GM12878 (cell line): Measurements from ENCODE around the gene GPRC5B.

Source experiments
- FOXM1 ChIP-seq: IDR thresholded peaks from 2 replicates; pipeline ENCODE4 v1.6.1; 2012; ENCODE audit warnings: low read depth, mild to moderate bottlenecking, inconsistent platforms, low read length, moderate library complexity
- NBN ChIP-seq: fragments of 450-650 bp; IDR thresholded peaks from 2 replicates; pipeline ENCODE4 v1.6.1; 2016
- POLR2A ChIP-seq: IDR thresholded peaks from 2 replicates; pipeline ENCODE4 v1.6.1; 2011; ENCODE audit warnings: low read depth, mild to moderate bottlenecking, low read length
- TBL1XR1 ChIP-seq: IDR thresholded peaks from 2 replicates; pipeline ENCODE4 v1.6.1; 2012; ENCODE audit warnings: low read depth, low read length, improper control_type of control experiment
- TF ChIP-seq, protein P1 (sequence below), 3 experiments: IDR thresholded peaks in 2 of 3; conservative IDR thresholded peaks in 1 of 3; 2 replicates each; pipeline ENCODE4 v1.5.1; 2011; ENCODE audit warnings: low read depth in 3 of 3, low read length in 3 of 3, mild to moderate bottlenecking in 3 of 3, control low read depth in 2 of 3, moderate library complexity in 2 of 3, inconsistent platforms in 1 of 3, mixed read lengths in 1 of 3; ENCODE audit not compliant: control insufficient read depth in 2 of 3, insufficient read depth in 1 of 3; ENCODE audit errors: extremely low read depth in 1 of 3
- TF ChIP-seq, protein P2 (sequence below): IDR thresholded peaks from 2 replicates; pipeline ENCODE4 v1.6.1; 2012; ENCODE audit warnings: low read depth, low read length, improper control_type of control experiment

DNA sequence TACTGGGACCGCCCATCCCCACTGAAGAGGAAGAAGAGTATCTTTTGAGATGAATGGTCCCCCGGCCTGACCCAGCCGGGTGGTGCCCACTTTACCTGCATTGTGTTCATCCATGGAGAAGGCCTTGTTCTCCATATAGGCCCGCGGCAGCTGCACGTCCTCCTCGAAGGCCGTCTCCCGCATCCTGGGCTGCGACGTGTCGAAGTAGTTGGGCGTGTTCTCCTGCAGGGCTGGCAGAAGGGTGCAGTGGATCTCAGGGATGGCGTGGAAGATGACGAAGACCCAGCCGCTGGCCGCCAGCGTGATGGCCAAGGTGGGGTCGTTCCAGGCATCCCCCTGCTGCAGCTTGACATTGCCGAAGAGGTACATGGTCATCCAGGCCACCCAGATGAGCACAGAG lies 12.9 kb downstream of the GPRC5B start:
- TF ChIP-seq, protein P1, sequence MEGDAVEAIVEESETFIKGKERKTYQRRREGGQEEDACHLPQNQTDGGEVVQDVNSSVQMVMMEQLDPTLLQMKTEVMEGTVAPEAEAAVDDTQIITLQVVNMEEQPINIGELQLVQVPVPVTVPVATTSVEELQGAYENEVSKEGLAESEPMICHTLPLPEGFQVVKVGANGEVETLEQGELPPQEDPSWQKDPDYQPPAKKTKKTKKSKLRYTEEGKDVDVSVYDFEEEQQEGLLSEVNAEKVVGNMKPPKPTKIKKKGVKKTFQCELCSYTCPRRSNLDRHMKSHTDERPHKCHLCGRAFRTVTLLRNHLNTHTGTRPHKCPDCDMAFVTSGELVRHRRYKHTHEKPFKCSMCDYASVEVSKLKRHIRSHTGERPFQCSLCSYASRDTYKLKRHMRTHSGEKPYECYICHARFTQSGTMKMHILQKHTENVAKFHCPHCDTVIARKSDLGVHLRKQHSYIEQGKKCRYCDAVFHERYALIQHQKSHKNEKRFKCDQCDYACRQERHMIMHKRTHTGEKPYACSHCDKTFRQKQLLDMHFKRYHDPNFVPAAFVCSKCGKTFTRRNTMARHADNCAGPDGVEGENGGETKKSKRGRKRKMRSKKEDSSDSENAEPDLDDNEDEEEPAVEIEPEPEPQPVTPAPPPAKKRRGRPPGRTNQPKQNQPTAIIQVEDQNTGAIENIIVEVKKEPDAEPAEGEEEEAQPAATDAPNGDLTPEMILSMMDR (IDR thresholded peaks at IDR 0.05 in 2 of 3, conservative IDR thresholded peaks at IDR 0.05 in 1 of 3; ENCODE audit: control insufficient read depth in 2 of 3, extremely low read depth in 1 of 3, insufficient read depth in 1 of 3, low read depth in 3 of 3, low read length in 3 of 3), result no peak
- TF ChIP-seq TBL1XR1 (no peak), NBN (no peak), FOXM1 (no peak), POLR2A (no peak)
- TF ChIP-seq, protein P2, sequence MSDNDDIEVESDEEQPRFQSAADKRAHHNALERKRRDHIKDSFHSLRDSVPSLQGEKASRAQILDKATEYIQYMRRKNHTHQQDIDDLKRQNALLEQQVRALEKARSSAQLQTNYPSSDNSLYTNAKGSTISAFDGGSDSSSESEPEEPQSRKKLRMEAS, result no peak
